CD4-positive, alpha-beta T cell treated with Interleukin-4 for 4 hours (primary cell): Measurements from ENCODE around the gene SOWAHA.

Experiments
- DNase-seq: peaks from one replicate; pipeline ENCODE4 v3.0.0-alpha.2; 2020

Gene SOWAHA

DNA sequence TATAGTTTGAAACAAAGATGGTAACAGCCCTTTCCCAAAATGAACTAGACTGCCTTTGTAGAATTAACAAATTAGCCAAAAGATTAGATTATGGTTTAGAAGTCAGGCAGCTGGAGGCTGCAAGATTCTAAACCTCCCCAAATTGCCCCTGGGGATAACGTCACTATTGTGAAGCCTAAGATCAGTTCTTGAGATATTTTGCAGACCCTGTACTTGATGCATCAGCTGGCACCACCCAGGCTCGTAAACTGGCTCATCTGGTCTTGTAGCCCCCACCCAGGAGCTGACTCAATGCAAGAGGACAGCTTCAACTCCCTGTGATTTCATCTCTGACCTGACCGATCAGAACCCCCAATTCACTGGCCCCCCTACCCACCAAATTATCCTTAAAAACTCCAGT, 4.2 kb upstream of the SOWAHA start:
- no peak for DNase-seq

DNA sequence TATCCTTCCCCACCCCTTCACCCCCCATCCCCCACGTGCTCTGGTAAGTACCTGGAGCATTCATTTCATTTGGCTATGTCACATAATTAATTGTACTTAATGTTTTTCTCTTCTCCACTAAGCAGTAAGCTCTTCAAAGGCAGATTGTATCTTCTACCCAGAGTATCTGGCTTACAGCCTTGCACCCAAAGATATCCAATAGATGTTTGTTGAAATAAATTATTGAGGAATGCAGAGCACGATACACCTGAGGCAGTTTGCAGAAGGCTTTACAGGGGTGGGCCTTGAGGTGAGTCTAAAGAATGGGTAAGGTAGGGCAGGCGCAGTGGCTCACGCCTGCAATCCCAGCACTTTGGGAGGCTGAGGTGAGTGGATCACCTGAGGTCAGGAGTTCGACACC, 2.5 kb upstream of the SOWAHA start:
- no peak for DNase-seq

DNA sequence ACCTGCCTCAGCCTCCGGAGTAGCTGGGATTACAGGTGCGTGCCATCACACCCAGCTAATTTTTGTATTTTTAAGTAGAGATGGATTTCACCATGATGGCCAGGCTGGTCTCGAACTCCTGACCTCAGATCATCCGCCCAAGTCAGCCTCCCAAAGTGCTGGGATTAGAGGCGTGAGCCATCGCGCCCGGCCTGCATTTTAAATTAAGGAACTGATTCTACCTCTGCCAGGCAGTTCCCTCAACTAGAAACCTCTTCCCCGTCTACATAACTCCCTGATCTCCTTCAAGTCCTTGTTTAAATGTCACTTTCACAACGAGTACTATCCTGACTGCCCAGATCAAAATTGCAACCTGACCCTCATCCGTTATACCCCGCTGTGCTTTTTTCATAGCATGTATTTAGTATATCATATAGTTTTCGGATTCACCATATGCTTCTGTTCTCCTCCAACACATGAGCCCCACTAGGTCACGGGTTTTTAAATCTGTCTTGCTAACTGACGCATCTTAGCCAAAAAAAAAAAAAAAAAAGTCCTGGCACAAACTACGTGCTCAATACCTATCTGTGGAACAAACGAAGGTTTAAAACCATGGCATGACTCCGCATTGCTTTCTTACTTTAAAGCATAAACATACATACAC, 858 bp upstream of the SOWAHA start:
- no peak for DNase-seq

DNA sequence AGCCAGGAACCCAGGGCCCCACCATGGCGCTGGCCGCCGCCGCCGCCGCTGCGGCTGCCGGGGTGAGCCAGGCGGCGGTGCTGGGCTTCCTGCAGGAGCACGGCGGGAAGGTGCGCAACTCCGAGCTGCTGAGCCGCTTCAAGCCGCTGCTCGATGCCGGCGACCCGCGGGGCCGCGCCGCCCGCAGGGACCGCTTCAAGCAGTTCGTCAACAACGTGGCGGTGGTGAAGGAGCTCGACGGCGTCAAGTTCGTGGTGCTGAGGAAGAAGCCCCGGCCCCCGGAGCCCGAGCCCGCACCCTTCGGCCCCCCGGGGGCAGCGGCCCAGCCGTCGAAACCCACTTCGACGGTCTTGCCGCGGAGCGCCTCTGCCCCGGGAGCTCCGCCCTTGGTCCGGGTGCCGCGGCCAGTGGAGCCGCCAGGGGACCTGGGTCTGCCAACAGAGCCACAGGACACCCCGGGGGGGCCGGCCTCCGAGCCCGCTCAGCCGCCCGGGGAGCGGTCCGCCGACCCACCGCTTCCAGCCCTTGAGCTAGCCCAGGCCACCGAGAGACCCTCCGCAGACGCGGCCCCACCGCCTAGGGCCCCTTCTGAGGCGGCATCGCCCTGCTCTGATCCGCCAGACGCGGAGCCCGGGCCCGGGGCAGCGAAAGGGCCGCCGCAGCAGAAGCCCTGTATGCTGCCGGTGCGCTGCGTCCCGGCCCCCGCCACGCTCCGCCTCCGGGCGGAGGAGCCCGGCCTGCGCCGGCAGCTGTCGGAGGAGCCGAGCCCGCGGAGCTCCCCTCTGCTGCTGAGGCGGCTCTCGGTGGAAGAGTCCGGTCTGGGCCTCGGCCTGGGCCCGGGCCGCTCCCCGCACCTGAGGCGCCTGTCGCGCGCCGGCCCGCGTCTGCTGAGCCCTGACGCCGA, 749 bp downstream of the SOWAHA start:
- peak; percentile 8 for DNase-seq

DNA sequence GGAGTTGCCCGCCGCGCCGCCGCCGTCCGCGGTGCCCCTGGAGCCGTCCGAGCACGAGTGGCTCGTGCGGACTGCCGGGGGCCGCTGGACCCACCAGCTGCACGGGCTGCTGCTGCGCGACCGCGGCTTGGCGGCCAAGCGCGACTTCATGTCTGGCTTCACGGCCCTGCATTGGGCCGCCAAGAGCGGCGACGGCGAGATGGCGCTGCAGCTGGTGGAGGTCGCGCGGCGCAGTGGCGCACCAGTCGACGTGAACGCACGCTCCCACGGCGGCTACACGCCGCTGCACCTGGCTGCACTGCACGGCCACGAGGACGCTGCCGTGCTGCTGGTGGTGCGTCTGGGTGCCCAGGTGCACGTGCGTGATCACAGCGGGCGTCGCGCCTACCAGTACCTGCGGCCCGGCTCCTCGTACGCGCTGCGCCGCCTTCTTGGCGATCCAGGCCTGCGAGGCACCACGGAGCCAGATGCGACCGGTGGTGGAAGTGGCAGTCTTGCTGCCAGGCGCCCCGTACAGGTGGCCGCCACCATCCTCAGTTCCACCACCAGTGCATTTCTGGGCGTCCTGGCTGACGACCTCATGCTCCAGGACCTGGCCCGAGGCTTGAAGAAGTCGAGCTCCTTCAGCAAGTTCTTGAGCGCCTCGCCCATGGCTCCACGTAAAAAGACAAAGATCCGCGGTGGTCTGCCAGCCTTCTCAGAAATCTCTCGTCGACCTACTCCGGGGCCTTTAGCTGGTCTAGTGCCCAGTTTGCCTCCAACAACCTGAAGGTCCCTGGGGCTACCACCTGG, 1.6 kb downstream of the SOWAHA start:
- no peak for DNase-seq

DNA sequence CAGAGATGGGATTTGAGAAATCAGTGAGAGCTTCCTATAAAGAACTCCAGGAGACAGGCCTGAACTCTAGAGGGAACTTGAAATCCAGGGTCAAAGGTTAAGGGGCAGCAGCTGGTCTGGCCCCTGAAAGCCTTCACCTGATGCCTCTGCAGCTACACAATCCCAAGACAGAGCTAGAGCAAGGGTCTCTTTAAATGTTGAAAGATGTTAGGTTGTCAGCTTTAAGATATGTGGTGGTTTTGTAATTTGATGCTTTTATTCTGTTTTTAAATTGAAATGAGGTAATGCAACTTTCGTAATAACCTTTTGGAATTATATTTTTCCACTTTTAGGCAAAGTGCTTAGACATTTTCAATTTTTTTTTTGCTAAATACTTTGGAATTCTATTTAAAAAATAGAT, 2.4 kb downstream of the SOWAHA start:
- no peak for DNase-seq

DNA sequence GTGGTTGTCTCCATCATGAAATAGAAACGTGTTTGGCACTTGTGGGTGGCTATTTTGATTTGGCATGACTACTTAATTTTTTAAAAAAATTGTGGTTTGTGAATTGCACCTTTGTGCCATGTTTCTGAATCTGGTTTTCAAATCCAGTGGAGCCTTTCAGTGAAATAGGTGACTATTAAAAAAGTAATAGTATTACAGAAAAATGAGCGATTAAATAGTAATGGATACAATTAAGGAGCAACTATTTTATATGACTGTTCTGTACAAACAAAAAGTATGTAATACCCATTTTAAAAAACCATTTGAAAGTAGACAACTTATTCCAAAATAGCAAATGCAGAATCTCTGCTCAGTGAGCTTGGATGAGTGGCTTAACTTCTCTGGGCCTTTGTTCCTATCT, 3.0 kb downstream of the SOWAHA start:
- DNase-seq = no peak

DNA sequence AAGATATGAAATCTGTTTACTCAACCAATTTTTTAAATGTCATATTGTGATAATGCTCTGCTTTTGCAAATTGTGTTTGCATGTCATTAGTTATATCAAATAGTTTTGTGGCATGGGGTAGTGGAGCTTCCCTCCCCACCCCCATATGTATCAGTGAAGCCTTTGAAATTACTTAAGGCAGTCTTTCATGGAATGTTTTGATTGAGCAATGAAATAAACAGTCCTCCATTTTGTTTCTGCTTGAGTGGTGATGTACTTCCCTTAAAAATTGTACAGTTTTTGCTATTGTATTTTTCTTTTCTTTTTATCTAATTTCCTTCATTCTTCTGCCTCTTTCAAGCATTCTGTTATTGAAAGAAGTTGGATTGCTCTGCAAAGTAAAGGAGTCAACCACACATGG, 3.5 kb downstream of the SOWAHA start:
- no peak for DNase-seq

DNA sequence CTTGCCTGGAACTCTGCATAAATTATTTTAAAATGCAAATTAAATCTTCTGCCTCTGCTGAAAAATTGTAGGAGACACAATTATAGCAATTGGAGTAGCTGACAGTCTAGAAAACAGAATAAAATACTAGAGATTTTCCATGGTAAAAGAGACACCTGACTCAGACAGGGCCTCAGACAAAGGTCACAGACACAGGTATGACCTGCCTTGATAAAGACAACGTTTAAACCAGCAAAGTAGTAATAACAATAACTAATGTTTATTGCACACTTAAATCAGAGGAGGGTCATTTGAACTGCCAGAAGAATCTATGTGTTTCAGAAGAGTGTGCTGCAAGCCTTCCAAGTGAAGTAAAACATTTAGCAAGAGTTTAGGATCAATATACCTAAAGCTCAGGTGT, 3.9 kb downstream of the SOWAHA start:
- DNase-seq = no peak

DNA sequence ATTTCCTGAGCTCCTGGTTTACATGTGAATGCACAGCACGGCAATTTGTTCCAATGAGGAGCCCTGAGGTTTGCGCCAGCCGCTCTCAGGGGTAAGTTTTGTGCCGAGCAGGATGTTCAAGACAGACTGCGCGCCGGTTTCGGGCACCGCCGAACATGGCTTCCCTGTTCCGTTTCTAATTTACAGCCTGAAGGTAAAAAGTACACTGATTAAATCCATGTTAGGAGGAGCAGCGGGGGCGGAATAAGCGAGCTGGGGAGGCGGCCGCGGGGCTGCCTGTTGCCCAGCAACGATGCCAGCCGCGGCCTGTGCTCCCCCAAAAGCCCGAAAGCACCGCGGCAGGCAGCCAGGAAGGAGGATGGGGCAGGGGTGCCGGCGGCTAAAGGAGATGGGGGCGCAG, 6.4 kb downstream of the SOWAHA start:
- no peak for DNase-seq

DNA sequence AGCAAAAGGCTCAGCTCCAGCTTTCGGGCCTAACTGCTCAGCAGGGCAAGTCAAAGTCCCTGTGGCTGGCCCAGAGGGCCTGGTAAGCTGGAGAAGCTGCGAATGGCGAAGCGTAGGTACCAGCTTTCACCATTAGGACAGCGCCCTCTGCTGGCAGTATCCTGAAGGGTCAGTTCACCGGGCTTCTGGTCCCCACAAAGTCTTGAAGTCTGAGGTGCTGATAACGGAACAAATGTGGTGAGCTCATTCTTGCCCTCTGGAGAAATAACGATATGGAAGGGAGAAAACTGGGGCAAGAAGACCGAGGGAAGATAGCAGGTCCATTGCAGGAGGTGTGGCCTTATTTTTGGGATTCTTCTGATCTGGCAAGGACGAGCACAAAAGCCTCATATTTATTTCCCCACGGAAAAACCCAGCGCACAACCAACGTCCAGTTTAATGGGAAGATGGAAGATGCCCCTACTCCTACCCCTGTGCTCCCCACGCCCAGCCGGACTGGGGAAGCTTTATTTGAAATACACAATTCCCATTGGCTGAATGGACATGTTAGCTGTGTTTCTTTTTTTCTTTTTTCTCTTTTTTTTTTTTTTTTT, 7.2 kb downstream of the SOWAHA start:
- DNase-seq = peak; percentile 83

DNA sequence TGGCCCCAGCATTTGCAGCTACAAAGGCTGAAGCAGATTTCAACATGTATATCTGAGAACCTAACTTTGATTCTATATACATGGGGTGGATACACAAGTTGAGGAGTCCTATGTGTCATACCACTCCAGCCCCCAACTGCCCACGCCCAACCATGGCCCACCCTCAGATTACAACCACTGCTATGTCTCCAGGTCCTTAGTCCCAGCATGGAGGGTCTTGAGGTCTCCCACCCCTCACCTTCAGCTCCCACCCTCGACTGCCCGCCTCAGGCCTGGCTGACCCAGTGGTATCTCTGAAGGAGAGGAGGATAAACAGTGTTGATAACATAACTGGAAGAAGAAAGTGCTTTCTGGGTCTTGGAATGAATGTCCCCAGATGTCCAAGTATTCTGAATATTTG, 8.2 kb downstream of the SOWAHA start:
- DNase-seq = no peak

DNA sequence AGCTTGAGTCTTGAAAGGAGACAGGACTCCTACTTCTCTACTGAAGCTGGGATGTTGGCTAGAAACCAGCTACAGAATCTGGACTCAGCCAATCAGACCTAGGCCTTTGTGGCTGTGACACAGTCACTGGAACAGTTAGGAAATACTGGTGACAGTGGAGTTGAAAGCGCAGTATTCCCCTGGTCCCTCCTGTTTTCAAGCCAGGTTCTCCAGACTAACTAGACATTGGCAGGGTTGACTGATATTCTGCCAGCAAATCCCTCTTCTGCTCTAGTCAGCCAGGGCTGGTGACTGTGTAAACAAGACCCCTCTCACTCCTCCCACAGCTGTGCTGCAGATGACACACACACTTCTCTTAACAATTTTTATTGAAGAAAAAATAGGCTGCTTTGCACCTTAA, 8.7 kb downstream of the SOWAHA start:
- no peak for DNase-seq

DNA sequence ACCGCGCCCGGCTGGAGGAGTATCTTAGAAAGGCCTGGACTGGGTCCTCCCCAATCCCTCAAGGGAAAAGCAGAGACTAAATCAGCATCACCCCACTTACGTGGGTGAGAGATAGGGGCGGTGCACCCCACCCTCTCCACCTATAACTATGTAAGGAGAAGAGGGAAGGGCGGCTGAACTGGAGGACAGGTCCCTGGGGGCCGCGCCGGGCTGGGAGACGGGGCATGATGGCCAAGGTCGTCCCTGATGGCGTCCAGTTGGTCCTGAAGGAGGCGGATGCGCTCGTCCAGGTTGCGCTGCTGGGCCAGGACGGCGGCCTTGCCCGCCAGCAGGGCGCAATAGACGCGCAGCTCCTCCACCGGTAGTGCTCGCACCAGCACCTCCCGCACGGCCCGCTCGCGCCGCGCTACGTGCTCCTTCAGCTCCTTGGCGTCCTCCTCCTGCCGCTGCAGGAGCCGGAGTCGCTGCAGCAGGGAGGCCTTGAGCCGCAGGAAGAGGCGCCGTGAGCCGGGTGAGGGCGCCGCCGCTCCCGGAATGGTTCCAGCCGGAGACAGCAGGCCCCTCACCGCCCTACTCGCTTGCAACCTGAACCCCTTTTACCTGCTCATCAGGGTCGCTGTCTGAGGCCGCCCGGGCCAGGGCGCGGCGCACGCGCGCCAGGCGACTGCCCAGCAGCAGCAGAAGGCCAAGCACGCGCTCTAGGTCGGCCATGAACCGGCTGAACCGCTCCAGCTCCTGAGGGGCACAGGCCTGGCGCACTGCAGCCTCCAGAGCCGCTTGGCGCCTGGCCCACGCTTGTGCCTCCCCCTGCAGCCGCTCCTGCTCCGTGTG, 9.8 kb downstream of the SOWAHA start:
- no peak for DNase-seq

DNA sequence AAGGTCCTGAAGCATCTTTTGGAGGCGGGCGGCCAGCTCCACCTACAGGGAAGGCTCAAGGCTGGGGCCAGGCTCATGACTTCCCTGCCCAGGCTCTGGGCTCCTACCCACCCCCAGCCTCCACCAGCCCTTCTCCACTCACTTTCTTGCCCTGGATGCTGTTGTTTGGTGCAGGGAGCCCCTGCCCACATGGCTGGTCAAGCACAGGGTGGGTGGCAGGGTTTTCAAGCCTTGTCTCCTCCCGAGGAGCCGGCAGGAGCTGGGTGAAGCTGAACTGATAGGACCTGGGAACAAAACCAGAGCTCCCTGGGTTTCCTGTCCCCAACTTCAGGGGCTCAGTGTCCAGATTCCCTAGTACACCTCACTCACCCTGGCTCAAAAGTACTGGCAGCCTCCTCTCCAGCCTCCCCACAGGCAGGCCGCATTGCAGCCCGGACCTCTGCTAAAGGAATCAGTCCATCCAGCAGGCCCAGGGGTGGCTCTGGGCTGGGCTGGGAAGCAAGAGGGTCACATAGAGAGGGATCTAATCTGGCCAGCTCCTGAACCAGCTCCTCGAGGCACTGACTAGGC, 10.5 kb downstream of the SOWAHA start:
- no peak for DNase-seq

DNA sequence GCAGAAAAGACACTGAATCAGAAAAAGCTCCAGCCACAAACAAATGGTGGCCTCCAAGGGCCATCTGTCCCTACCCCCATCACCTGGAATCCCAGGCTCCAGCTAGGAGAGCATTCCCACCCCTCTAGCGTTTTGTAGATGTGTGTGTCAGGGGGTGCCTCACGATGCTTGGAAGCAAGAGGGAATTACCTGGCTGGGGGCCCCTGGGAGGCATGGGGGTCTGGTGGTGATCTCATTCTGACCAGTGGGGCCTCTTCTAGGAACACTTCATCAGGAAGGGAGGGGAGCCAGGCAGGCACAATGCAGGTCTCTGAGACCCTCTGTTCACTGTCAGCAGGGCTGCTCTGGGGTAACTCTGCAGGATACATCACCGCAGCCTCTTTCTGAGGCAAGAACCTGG, 11.3 kb downstream of the SOWAHA start:
- DNase-seq = no peak

DNA sequence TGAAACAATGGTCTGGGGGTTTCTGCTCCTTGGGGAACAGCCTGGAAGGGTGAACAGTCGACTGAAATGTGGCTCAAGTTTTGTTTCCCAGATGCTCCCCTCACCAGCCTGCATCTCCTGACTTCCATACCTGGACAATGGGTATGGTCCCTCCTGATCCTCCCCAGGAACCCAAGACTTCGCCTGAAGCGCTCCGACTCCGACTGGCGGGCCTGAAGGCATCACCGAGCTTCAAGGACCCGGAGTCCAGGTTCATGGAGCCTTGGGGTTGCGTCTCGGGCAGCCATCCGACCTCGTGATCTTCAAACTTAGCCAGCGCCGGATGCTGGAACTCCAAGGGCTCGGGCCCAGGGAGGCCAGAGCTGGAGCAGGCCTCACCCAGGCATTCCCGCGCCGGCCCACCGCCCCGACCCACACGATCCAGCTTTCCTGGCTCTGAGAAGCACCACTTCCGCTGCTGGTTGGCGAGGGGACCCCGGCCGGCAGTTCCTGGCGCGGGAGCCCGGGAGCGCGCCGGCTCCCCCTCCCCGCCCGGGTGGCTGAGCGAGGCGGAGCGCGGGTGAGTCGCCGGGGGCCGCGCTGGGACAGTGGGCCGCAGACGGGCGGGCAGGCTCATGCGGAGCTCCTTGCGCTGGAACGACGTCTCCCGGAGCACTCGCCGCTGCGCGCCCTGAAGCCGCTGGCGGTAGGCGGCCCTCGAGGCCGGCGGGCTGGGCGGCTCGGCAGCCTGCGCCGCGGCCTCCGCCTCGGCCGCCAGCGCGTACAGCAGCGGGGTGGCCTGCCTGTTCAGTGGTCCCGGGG, 12.1 kb downstream of the SOWAHA start:
- no peak for DNase-seq

DNA sequence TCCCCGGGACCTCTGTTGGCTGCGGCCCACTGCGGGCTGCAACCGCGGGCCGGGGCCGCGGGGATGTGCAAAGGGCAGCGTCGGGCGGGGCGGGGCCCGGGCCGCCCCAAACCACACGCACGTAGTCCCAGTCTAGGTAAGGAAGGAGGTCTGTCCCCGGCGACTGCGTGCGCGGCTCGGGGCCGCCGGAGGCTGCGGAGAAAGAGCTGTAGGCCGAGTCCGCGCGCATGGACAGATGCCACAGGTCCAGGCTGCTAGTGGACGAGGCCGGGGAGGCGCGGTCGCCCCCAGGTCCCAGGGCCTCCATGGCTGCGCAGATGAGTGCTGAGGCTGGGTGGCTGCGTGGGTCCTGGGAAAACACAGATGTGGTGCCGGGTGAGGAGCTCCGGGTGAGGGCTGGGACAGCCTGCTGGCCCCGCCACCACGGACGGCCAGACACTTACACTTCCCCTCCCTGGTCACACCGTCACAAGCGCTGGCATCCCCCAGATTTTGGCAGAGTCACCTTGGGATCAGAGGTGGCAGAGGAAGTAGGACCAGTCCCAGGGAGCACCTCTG, 12.8 kb downstream of the SOWAHA start:
- no peak for DNase-seq

DNA sequence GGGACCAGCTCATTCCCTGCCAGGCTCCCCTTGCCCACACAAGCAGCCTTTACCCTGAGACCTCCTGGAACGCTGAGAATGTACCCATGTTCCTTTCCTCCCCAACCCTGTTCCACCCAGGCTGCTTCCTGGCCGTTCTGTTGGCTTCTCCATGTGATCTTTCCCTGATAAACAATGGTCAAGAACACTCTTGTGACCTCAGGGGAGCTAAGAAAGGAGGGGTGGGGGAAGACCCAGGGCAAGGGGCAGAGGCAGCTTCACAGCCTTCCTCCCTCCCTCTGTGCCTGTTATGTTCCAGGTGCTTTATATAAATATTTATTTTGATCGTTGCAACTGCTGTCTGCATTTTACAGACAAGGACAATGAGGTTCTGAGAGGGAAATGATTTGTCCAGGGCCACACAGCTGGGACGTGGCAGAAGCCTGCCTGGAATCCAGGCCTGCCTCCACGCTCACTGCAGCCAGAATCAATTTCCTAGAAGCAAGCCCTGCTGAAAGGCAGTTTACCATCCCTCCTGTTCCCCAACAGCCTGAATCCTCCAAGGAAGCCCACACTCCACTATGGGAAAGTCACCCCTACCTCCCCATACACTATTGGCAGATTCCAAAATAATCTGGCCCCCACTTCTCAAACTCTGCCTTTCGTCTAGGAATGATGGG, 13.5 kb downstream of the SOWAHA start:
- no peak for DNase-seq

DNA sequence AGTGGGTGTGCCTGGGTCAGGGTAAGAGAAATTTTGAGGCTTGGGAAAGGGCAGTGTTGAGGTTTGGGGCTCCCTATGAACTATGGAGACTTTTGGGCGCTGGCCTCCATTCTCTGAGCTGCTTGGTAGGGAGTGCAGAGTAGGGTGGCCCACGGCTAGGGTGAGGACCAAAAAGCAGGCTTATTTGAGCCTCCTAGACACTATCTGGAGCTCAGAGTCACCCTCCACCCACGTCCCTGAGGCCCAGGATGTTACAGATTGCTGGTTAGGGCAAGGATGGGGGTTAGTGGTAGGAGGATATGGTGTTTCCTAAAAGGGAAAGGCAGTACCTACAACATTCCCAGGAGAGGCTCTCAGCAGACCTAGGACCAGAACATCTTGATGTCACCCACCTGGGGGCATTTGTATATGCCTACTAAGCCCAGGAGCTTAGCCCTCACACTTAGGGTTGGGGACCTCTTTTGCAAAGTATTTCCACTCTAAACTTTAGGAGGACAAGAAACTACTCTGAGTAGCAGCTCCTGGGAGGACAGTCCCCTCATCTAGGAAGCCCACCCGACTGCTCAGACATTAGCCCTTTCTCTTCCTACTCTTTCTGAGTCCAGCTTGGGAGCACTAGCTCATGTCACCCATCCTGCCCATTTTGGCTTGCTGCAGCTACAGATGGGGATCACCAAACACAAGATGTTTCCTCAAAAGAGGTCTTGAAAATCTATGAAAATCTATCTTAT, 15.0 kb downstream of the SOWAHA start:
- no peak for DNase-seq
